A549 (cell line): ENCODE measurements around the gene ENGASE.

Experiments used
- HDAC2 ChIP-seq: fragments of 200-600 bp; sonication (generic); IDR thresholded peaks from 2 replicates; pipeline ENCODE4 v1.6.1; 2016
- SREBF2 ChIP-seq: fragments of 450-650 bp; IDR thresholded peaks from 2 replicates; pipeline ENCODE4 v1.6.1; 2014; ENCODE audit warnings: mild to moderate bottlenecking, moderate library complexity
- TP53 ChIP-seq: fragments of 250-450 bp; sonication (Bioruptor Pico); IDR thresholded peaks from 2 replicates; pipeline ENCODE4 v1.5.0; 2021; ENCODE audit warnings: mild to moderate bottlenecking, moderate library complexity
- ZFP36 ChIP-seq: fragments of 450-650 bp; IDR thresholded peaks from 2 replicates; pipeline ENCODE4 v1.6.1; 2014; ENCODE audit warnings: borderline replicate concordance; ENCODE audit not compliant: partially characterized antibody
- TF ChIP-seq, protein P1 (sequence below): fragments of >200 bp; sonication (Bioruptor Twin); formaldehyde crosslinking; IDR thresholded peaks from 3 replicates; pipeline ENCODE4 v1.5.1; 2016

DNA sequence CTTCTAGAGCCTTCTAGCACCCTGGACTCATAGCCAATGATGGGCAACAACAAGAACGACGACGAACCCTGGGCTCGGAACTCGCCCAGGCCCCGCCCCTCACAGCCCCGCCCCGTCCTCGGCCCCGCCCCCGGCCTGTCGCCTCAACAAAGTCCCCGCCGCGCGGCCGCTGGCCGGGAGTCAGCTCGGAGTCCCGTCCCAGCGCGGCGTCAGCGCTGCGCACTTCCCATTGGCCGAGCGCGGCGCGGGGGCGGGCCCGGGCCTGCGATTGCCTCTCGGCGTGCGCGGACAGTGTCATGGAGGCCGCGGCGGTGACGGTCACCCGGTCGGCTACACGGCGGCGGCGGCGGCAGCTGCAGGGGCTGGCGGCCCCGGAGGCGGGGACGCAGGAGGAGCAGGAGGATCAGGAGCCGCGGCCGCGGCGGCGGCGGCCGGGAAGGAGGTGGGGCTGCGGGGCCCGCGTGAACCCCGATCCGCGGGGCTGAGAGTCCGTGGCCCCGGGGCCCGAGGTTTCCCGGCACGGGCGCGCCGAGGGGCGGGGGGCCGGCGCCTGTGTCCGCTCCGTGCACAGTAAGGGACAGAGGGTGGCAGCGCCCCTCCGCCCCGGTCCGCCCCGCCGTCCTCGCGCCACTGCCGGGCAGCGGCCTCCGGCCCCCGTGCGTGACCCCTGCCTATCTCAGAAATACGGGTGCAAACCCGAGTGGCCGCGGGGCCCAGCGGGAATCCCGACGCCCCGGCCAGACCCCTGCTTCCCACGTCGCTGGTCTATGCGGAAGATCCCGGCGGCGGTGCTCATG, at the start of gene ENGASE:
- TF ChIP-seq, protein P1, sequence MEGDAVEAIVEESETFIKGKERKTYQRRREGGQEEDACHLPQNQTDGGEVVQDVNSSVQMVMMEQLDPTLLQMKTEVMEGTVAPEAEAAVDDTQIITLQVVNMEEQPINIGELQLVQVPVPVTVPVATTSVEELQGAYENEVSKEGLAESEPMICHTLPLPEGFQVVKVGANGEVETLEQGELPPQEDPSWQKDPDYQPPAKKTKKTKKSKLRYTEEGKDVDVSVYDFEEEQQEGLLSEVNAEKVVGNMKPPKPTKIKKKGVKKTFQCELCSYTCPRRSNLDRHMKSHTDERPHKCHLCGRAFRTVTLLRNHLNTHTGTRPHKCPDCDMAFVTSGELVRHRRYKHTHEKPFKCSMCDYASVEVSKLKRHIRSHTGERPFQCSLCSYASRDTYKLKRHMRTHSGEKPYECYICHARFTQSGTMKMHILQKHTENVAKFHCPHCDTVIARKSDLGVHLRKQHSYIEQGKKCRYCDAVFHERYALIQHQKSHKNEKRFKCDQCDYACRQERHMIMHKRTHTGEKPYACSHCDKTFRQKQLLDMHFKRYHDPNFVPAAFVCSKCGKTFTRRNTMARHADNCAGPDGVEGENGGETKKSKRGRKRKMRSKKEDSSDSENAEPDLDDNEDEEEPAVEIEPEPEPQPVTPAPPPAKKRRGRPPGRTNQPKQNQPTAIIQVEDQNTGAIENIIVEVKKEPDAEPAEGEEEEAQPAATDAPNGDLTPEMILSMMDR = no peak
- TF ChIP-seq HDAC2 = no peak
- no peak for TF ChIP-seq SREBF2
- TF ChIP-seq ZFP36 = no peak
- no peak for TF ChIP-seq TP53
